ENCODE measurements around the gene C12orf43. TPM values are rescaled to one million over a fixed set of nuclear protein-coding genes. Genes with fewer than 3 reads are reported as not detected.
A peak's percentile ranks its signal among the peaks of the same experiment; 100 is the strongest.

The C12orf43 gene
- total RNA-seq, 2 donors from 2014 or later = 13.7 to 17.8 TPM

DNA sequence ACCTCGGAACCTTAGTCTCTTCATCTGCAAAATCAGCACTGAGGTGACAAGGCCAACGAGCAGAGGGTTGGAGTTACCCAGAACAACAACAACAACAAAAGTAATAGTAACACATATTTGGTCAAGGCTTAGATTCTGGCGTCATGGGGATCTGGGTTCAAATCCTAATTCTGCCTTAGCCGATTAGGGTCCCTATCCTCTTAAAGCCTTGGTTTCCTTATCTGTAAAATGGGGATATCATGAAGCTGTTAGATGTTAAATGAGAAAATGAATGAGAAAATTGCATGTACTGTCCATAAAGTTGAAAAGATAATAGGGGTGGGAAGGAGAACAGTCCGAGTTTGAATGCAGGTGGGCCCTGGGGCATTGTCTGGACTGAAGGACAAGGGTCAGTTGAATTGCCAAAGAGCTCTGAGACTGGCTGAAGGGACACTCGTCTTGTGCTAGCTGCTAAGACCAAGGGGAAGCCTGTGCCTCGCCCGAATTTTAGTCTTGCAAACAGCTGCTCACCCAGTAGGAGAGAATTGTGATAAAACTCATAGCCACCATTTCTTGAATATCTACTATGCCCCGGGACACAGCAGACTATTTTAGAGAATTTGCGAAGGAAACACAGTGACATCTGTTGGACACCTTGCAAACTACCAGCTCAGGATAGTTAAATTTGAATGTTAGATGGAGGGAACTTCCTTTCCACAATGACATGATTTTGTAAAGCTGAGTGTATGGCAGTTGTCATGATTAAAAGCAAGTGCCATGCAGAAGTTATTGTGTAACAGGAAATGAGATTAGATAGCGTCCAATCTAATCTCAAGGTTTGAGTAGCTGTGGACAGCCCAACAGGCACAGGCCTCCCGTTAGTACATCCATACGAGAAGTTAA lies 44.7 kb downstream of the C12orf43 start:
- DNase-seq (peak; percentile 21 to 51), ATAC-seq (replicated peaks in 1 of 2) (peak; percentile 93 to 97)
- peaks cover 9% of the 10 kb centered on the region for H3K4me1 Mint-ChIP-seq (ENCODE audit: low read depth)
- no peaks in the 10 kb centered on the region for H3K27me3 Mint-ChIP-seq (ENCODE audit: low read depth)
- H3K36me3 Mint-ChIP-seq (ENCODE audit: insufficient read depth in 2 of 2) = no peaks in the 10 kb centered on the region
- no peaks in the 10 kb centered on the region for H3K9me3 Mint-ChIP-seq
- H3K27ac Mint-ChIP-seq = no peak overlapping the region
- no peak overlapping the region for H3K4me3 Mint-ChIP-seq

DNA sequence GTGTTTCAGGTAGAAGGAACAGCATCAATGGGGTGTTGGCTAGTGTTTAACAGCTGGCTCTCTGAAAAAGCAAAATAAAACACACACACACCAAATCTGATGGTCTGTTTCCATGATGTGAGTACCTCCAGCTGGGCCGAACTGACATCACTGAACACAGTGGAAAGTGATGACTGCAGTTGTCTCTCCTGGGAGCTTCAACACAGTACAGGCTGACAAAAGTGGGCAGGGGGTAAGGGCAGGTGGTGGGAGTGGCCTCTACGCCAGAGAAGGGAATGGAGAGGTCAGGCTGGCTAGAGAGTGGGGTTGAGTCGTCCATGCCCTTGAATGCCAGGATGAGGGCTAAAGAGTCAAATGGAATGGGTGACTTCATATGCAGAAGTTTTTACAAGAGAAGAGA lies 46.0 kb downstream of the C12orf43 start:
- no peaks in the 10 kb centered on the region for H3K36me3 Mint-ChIP-seq (ENCODE audit: insufficient read depth in 2 of 2)
- DNase-seq = no peak
- no peaks in the 10 kb centered on the region for H3K9me3 Mint-ChIP-seq
- no peak overlapping the region for H3K27ac Mint-ChIP-seq
- no peaks in the 10 kb centered on the region for H3K27me3 Mint-ChIP-seq (ENCODE audit: low read depth)
- peaks cover 9% of the 10 kb centered on the region for H3K4me1 Mint-ChIP-seq (ENCODE audit: low read depth)
- no peak overlapping the region for H3K4me3 Mint-ChIP-seq
- no peak for ATAC-seq (replicated peaks in 1 of 2)

DNA sequence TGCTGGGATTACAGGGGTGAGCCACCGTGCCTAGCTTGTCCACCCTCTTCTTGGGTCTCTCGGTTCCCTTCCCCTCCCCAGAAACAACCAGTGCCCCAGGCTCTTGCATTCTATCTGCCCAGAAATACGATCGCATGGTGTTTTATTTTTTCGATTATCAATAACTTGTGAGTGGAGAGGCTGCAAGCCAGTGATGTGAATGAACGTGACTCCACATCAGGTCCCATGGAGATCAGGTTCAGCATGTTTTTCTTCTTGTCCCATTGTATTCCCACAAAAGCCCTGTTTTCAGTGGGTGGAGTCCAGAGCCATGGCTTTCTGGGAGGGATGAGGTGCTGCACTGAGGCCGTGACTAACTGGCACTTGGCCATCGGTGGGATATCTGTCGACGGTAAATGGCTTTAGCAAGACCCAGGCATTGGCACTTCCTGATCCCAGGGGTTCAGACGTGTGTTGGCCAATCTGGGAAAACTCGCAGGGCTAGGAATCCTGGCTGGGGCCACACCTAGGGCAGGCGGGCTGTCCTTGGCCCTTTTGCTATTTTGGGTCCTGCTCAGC lies 50.7 kb downstream of the C12orf43 start:
- Mint-ChIP-seq H3K4me3 (no peak overlapping the region), H3K36me3 (ENCODE audit: insufficient read depth in 2 of 2) (no peaks in the 10 kb centered on the region), H3K27me3 (ENCODE audit: low read depth) (no peaks in the 10 kb centered on the region), H3K9me3 (no peaks in the 10 kb centered on the region), H3K4me1 (ENCODE audit: low read depth) (peaks cover 32% of the 10 kb centered on the region), H3K27ac (no peak overlapping the region)
- ATAC-seq (replicated peaks in 1 of 2) (no peak), DNase-seq (no peak)

DNA sequence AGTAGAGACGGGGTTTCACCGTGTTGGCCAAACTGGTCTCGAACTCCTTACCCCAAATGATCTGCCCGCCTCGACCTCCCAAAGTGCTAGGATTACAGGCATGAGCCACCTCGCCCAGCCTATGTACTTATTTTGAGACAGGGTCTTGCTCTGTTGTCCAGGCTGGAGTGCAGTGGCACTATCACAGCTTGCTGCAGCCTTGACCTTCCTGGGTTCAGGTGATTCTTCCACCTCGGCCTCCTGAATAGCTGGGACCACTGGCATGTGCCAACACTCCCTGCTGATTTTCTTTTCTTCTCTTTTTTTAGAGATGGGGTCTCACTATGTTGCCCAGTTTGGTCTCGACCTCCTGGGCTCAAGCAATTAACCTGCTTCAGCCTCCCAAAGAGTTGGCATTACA lies 52.0 kb downstream of the C12orf43 start:
- ATAC-seq (replicated peaks in 1 of 2) = no peak
- H3K4me3 Mint-ChIP-seq = no peak overlapping the region
- H3K9me3 Mint-ChIP-seq = no peaks in the 10 kb centered on the region
- peaks cover 45% of the 10 kb centered on the region for H3K4me1 Mint-ChIP-seq (ENCODE audit: low read depth)
- H3K27ac Mint-ChIP-seq = no peak overlapping the region
- no peak for DNase-seq
- no peaks in the 10 kb centered on the region for H3K27me3 Mint-ChIP-seq (ENCODE audit: low read depth)
- H3K36me3 Mint-ChIP-seq (ENCODE audit: insufficient read depth in 2 of 2) = no peaks in the 10 kb centered on the region

DNA sequence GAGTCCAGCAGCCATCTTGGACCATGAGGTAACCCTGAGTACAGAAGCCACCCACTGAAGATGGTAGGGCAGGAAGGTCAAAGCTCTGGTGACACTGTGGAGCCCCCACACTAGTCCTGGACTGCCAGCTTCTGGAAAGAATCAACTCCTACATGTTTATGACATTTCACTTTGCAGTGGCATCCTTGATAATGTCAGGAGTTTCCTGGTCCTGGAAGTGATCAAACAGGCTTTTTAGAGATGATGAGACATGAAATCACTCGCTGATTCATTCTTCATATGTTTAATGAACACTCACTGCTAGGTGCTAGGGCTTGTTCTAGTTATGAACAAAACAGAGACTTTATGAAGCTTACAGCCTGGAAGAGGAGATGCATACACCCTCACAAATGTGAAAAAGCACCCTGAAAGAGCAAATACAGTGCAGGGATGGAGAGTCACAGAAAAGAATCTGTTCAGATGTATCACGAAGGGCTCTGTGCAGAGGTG lies 53.7 kb downstream of the C12orf43 start:
- ATAC-seq (replicated peaks in 1 of 2) (peak; percentile 59 to 79), DNase-seq (peak in 1 of 2 donors; percentile 27)
- Mint-ChIP-seq H3K27me3 (ENCODE audit: low read depth) (no peaks in the 10 kb centered on the region), H3K9me3 (no peaks in the 10 kb centered on the region), H3K4me1 (ENCODE audit: low read depth) (peaks cover 50% of the 10 kb centered on the region), H3K4me3 (peak overlapping the region; percentile 9 to 11), H3K36me3 (ENCODE audit: insufficient read depth in 2 of 2) (no peaks in the 10 kb centered on the region), H3K27ac (peak overlapping the region; percentile 61)

DNA sequence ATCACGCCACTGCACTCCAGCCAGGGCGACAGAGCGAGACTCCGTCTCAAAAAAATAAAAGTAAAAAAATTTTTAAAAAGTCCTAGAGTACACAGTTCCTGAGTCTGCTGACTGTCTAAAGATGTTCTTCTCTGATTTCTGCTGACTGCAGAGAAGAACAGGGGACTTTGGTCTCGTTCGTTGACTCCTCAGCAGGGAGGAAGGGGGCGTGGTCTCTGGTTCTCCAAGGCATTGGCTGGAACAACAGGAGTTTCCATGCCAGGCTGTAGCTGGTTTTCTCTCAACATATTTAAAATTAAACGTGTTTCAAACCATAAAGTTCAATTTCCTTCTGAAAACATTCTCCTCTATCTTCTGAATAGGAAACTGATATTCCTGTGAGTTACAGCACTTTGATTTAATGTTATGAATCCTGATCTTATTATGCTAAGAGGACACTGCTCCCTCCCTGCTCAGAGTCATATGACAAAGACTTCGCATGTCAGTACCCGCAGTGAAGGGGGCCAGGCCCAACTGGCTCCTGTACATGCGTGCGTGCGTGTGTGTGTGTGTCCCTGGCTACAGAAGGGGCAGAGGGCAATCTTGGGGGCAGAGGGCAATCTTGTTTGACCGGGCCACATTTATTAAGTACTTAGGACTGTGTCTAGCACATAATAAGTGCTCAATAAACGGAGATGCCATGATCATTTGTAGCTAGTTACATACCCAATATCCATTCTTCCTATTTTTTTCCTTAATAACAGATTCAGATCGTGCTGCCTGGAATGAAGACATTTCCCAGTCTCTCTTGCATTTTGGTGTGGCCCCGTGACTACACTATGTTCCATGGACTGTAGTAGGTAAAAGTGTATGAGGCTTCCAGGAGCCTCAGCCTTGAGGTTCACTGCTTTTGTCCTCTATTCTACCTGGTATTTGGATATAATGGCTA lies 54.4 kb downstream of the C12orf43 start:
- Mint-ChIP-seq H3K4me1 (ENCODE audit: low read depth) (peaks cover 50% of the 10 kb centered on the region), H3K27ac (peak overlapping the region; percentile 61), H3K27me3 (ENCODE audit: low read depth) (no peaks in the 10 kb centered on the region), H3K4me3 (peak overlapping the region; percentile 9 to 11), H3K36me3 (ENCODE audit: insufficient read depth in 2 of 2) (no peaks in the 10 kb centered on the region), H3K9me3 (no peaks in the 10 kb centered on the region)
- ATAC-seq (replicated peaks in 1 of 2) (no peak), DNase-seq (no peak)

DNA sequence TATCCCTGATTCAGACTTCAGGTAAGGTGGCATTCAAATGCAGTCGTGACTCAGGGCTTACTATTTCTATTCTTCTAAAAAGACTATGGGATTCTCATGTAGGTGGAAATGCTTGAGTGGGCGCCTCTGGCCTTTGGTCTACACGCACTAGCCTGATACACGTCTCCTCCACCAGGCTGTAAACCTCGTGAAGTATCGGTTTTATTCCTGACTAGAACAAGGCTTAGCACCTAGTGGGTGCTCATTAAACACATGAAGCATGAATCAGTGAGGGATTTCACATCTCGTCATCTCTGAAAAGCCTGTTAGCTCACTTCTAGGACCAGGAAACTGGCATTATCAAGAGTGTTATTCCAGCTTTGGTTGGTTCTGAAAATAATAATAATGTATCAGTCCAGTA lies 55.6 kb downstream of the C12orf43 start:
- Mint-ChIP-seq H3K27ac (peak overlapping the region; percentile 50), H3K27me3 (ENCODE audit: low read depth) (no peaks in the 10 kb centered on the region), H3K36me3 (ENCODE audit: insufficient read depth in 2 of 2) (no peaks in the 10 kb centered on the region), H3K4me1 (ENCODE audit: low read depth) (peaks cover 50% of the 10 kb centered on the region), H3K9me3 (no peaks in the 10 kb centered on the region), H3K4me3 (peak overlapping the region; percentile 48 to 49)
- peak; percentile 22 to 30 for DNase-seq
- peak; percentile 39 to 47 for ATAC-seq (replicated peaks in 1 of 2)

DNA sequence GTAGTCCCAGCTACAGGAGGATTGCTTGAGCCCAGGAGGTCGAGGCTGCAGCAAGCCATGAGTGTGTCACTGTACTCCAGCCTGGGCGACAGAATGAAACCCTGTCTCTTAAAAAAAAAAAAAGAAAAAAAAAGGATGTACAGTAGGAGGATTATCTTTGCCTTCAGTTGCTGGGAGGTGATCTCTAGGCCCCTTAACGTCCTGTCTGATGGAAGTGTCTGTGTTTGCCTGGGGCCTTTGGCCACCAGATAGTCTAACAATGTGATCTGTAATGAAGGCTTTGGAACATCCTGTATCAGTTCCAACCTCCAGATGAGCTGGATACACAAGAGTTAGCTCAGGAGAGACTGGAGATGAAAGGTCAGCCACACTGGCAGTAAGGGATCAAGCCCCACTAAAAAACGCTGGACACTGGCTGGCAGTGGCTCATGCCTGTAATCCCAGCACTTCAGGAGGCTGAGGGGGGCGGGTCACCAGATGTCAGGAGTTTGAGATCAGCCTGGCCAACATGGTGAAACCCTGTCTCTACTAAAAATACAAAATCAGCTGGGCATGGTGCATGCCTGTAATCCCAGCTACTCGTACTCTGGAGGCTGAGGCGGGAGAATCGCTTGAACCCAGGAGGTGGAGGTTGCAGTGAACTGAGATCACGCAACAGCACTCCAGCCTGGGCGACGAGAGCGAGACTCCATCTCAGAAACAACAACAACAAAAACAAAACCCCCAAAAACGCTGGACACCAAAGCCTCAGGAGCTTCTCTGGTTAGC lies 57.0 kb downstream of the C12orf43 start:
- no peaks in the 10 kb centered on the region for H3K9me3 Mint-ChIP-seq
- ATAC-seq (replicated peaks in 1 of 2) (no peak), DNase-seq (no peak)
- no peak overlapping the region for H3K27ac Mint-ChIP-seq
- H3K4me1 Mint-ChIP-seq (ENCODE audit: low read depth) = peaks cover 50% of the 10 kb centered on the region
- no peaks in the 10 kb centered on the region for H3K27me3 Mint-ChIP-seq (ENCODE audit: low read depth)
- H3K36me3 Mint-ChIP-seq (ENCODE audit: insufficient read depth in 2 of 2) = no peaks in the 10 kb centered on the region
- H3K4me3 Mint-ChIP-seq = peak overlapping the region; percentile 31 to 48

DNA sequence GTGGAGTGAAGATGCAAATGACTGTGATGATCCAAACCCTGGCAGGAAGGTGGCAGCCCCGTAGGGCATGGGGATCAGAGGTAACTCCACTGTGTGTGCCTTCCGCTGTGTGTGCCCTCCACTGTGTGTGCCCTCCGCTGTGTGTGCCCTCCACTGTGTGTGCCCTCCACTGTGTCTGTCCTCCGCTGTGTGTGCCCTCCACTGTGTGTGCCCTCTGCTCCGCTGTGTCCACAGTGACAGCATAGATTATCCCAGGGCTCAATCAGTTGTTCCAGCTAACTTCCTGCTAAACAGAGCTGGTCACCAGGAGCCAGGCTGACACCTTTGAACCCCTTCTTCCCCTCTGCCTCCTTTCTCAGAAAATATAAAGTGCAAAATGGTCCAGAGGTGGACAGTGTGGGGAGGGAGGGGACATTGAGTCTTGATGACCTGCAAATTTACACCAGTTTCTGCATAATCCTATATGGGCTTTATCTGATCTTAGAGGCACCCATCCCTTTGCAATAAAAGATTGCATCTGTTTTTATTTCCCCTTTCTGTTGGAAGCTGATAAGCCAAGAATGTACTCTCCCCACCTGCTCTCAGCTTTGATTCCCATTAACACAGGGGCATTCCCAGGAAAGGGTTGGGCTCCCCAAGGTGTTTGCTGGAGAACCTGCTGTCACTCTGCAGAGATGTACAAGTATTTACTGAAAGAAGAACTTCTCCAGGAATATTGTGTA lies 59.5 kb downstream of the C12orf43 start:
- no peaks in the 10 kb centered on the region for H3K36me3 Mint-ChIP-seq (ENCODE audit: insufficient read depth in 2 of 2)
- H3K9me3 Mint-ChIP-seq = no peaks in the 10 kb centered on the region
- ATAC-seq (replicated peaks in 1 of 2) (no peak), DNase-seq (no peak)
- H3K4me3 Mint-ChIP-seq = no peak overlapping the region
- no peaks in the 10 kb centered on the region for H3K27me3 Mint-ChIP-seq (ENCODE audit: low read depth)
- peaks cover 30% of the 10 kb centered on the region for H3K4me1 Mint-ChIP-seq (ENCODE audit: low read depth)
- H3K27ac Mint-ChIP-seq = no peak overlapping the region

DNA sequence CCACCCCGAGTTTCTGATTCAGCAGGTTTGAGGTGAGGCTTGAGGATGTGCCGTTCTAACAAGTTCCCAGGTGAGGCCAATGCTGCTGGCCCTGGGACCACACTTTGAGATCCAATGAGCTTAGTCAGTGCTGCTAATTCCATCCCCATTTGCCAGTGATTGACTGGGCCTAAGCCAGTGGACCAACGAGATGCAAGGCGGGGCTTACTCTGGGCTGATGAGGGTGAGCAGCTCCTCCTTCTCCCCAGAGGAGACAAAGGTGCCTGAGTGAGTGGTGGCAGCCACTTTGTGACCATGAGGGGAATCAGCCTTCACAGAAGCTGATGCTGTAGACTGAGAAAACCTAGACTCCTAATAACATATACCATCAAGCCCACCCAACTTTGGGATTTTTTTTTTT lies 61.1 kb downstream of the C12orf43 start:
- Mint-ChIP-seq H3K27me3 (ENCODE audit: low read depth) (no peaks in the 10 kb centered on the region), H3K27ac (no peak overlapping the region), H3K9me3 (no peaks in the 10 kb centered on the region), H3K4me3 (no peak overlapping the region), H3K4me1 (ENCODE audit: low read depth) (peaks cover 15% of the 10 kb centered on the region), H3K36me3 (ENCODE audit: insufficient read depth in 2 of 2) (no peaks in the 10 kb centered on the region)
- ATAC-seq (replicated peaks in 1 of 2) (no peak), DNase-seq (no peak)

DNA sequence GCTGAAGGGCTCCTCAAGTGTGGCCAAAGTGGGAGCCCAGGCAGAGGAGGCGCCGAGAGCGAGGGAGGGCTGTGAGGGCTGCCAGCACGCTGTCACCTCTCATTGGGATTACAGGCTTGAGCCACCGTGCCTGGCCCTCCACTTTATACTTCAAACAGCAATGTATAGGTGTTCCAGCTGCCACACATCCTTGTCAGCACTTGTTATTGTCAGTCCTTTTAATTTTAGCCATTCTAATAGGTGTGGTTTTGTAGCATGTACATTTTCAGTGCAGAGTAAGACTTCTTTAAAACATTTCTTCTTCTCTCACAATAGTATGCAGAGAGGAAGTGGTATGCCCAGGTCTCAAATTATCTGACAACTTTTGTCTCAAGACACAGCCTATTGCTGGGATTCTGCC lies 65.5 kb downstream of the C12orf43 start:
- ATAC-seq (replicated peaks in 1 of 2) = no peak
- no peaks in the 10 kb centered on the region for H3K36me3 Mint-ChIP-seq (ENCODE audit: insufficient read depth in 2 of 2)
- H3K27me3 Mint-ChIP-seq (ENCODE audit: low read depth) = no peaks in the 10 kb centered on the region
- no peaks in the 10 kb centered on the region for H3K9me3 Mint-ChIP-seq
- peaks cover 2% of the 10 kb centered on the region for H3K4me1 Mint-ChIP-seq (ENCODE audit: low read depth)
- DNase-seq = no peak
- H3K4me3 Mint-ChIP-seq = no peak overlapping the region
- H3K27ac Mint-ChIP-seq = no peak overlapping the region

Data from activated T-cell treated with anti-CD3 and anti-CD28 coated beads, Interleukin-2, amount 50 U/mL, for 72 hours (primary cell).